Ovary (tissue), 3 donors: ENCODE results near the gene MAPK8IP1.

ENCODE experiments used
- POLR2A ChIP-seq: fragments of 450-650 bp; IDR thresholded peaks from one replicate; pipeline ENCODE4 v1.6.1; 2017; ENCODE audit warnings: antibody characterized with exemption, mild to moderate bottlenecking, moderate library complexity
- TF ChIP-seq, protein P1 (sequence below), 3 donors: fragments of 450-650 bp in 2 of 3; fragments of 200-600 bp in 1 of 3; IDR thresholded peaks; one replicate each; pipeline versions ENCODE4 v1.5.1 to v1.8.0; 2016 to 2022; ENCODE audit warnings: antibody characterized with exemption in 3 of 3, mild to moderate bottlenecking in 1 of 3
- donor health status: DM: no; HTN: no; CAD: no.

DNA sequence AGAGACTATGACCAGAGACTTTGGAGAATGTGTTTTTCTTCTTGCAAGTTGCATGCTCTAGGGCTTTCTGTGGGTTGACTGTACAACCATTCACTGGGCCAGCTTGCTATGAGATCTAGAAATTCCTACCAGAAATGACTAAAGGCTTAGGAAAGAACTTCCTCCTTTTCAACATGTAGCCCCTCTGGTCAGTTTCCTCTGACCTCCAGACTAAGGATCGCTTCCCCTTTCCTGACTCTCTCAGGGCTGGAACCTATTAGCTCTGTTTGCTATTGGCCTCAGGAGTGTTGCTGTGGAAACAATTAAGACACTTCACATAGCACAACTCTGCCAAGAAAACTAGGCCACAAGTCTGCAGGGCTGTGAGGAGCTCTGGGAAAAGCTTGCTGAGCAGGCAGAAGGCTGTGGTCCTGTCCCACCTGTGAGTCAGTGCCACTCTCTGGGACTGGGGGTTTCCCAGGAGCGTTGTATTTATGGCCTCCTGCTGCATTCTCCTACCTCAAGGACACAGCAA lies 27.4 kb upstream of the MAPK8IP1 start:
- TF ChIP-seq POLR2A = no peak
- TF ChIP-seq, protein P1, sequence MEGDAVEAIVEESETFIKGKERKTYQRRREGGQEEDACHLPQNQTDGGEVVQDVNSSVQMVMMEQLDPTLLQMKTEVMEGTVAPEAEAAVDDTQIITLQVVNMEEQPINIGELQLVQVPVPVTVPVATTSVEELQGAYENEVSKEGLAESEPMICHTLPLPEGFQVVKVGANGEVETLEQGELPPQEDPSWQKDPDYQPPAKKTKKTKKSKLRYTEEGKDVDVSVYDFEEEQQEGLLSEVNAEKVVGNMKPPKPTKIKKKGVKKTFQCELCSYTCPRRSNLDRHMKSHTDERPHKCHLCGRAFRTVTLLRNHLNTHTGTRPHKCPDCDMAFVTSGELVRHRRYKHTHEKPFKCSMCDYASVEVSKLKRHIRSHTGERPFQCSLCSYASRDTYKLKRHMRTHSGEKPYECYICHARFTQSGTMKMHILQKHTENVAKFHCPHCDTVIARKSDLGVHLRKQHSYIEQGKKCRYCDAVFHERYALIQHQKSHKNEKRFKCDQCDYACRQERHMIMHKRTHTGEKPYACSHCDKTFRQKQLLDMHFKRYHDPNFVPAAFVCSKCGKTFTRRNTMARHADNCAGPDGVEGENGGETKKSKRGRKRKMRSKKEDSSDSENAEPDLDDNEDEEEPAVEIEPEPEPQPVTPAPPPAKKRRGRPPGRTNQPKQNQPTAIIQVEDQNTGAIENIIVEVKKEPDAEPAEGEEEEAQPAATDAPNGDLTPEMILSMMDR (IDR thresholded peaks at IDR 0.05) = no peak
